Erythroblast (primary cell): Measurements from ENCODE around the gene FBXO33.

Experiments
- GATA1 ChIP-seq: IDR thresholded peaks from 2 replicates; pipeline ENCODE4 v1.6.1; 2011; ENCODE audit warnings: low read depth, mild to moderate bottlenecking, control low read depth, low read length, moderate library complexity
- POLR2A ChIP-seq: IDR thresholded peaks from 2 replicates; pipeline ENCODE4 v1.6.1; 2011; ENCODE audit warnings: mild to moderate bottlenecking, low read length

- TF ChIP-seq POLR2A, result no peak
- TF ChIP-seq GATA1, result no peak
Measured at GRCh38 chr14:39383741-39384140, 48.5 kb downstream of the FBXO33 start.
